ENCODE measurements around the gene TPRN.

GRCh38 chr9:137172901-137173795 is 27.4 kb downstream of the TPRN start:
- TF ChIP-seq POLR2AphosphoS5 (IDR thresholded peaks at IDR 0.05; ENCODE audit: low read depth, low read length) (no peak), TAF1 (IDR thresholded peaks at IDR 0.05; ENCODE audit: borderline replicate concordance, insufficient read depth, low read length) (no peak)
